ENCODE results near the gene ARHGAP44.

ARHGAP44 gene

GRCh38 chr17:12994341-12995074, 205.2 kb downstream of the ARHGAP44 start:
- no peak for DNase-seq (ENCODE audit: low spot score)

- DNase-seq (ENCODE audit: low spot score) = no peak
These were observed 206.0 kb downstream of the ARHGAP44 start for GRCh38 chr17:12995106-12995895.

DNA sequence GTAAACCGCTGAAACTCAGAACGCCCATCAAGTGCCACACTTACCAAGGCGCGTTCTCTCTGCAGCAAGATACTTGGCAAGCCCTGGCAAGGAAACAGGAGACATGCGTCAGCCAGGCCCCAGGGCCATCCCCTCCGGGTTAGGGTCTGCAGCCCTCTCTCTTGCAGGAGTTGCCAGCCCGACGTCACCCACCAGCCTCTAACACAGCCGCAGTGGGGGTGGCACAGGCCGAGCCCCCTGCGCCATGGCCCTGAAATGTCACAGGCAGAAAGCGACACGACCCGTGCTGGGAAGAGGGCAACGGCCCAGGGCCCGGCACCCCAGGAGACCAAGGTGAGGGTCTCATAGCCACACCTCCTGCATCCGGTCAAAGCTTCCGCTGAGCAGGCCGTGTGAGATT, 206.6 kb downstream of the ARHGAP44 start:
- DNase-seq (ENCODE audit: low spot score) = no peak

DNA sequence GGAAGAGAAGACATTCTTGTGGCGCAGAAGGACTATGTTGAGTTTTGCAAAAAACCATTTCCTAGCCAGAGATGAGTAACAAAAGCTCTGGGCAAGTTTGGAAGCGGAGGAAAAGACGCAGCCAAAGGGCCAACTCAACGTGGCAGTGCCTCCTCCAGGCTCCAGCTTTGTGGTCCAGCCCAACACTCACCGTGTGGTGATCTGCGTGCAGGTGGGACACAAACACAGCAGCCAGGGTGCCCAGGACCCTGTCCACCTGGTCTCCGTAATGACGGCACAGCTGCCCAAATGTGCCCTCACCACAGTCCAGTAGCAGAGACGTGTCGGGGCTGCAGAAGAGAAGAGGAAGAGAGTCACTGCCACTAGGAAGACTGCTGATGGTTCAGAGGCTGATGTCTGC, 207.1 kb downstream of the ARHGAP44 start:
- no peak for DNase-seq (ENCODE audit: low spot score)

GRCh38 chr17:12996941-12997340, 207.6 kb downstream of the ARHGAP44 start:
- no peak for DNase-seq (ENCODE audit: low spot score)

DNA sequence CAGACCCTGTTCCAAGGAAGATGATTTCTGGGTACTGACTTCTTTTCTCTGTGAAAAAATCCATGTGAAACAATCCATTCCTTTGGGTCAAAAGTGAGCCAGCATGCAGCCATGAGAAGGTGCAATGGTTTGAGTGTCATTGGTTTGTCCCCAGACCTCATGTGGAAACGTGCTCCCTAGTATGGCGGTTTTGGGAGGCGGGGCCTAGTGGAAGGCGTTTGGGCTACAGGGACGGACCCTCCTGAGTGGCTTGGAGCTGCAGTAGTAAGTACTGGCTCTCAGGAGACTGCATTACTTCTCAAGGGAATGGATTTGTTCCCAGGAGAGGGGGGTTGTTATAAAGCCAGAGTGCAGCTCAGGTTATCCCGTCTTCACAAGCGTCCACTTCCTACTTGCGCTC, 209.2 kb downstream of the ARHGAP44 start:
- no peak for DNase-seq (ENCODE audit: low spot score)

DNA sequence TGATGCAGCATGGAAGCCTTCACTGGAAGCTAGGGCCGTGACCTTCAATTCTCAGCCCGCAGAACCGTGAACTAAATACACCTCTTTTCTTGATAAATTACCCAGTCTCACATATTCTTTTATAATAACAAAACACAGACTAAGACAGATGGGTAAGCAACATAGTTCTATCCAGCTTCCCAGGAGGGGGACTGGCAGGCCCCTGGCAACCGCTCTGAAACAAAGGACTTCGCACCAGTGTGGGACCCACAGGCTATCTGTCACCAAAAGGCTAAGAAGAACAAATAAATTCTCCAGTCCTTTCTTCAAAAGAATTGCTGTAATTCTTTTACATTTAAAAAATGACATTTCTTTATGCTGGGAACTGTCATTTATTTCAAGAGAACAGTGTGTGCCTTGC, 209.6 kb downstream of the ARHGAP44 start:
- no peak for DNase-seq (ENCODE audit: low spot score)

- DNase-seq (ENCODE audit: low spot score) = no peak
These were observed 211.3 kb downstream of the ARHGAP44 start for GRCh38 chr17:13000561-13000960.

- no peak for DNase-seq (ENCODE audit: low spot score)
These were observed 212.8 kb downstream of the ARHGAP44 start for GRCh38 chr17:13001991-13002615.

DNA sequence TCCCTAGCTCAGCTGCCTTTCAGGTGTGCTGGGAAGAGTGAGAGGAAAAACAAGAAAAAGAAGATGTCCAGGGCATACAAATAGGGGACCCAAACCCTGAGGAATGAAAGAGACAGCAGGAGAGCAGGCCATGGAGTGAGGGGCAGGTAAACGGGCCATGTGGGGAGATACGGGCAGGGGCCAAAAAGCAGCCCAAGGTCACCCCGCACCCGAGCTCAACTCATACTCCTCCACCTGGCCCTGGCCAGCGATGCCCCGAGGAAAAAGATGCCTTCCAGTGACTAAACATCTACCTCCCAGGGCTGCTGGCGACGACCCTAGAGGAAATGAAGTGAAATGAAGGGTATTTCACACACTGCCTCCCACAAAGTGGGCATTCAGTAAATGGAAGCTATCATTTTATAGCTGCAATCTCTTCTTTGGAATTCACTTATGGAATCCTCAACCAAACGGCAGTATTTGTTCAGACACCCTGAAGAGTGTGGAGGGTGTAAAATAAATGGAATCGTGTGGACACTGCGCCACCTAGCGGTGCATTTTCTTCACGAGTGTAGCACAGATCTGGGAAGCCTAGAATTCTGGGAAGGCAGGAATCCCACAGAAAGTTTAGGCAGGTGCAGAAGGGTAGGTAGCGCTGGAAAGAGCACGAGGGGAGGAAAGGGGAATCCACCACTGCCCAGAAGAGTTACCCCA, 213.6 kb downstream of the ARHGAP44 start:
- peak; percentile 66 for DNase-seq (ENCODE audit: low spot score)

GRCh38 chr17:13003454-13003851, 214.2 kb downstream of the ARHGAP44 start:
- no peak for DNase-seq (ENCODE audit: low spot score)

DNA sequence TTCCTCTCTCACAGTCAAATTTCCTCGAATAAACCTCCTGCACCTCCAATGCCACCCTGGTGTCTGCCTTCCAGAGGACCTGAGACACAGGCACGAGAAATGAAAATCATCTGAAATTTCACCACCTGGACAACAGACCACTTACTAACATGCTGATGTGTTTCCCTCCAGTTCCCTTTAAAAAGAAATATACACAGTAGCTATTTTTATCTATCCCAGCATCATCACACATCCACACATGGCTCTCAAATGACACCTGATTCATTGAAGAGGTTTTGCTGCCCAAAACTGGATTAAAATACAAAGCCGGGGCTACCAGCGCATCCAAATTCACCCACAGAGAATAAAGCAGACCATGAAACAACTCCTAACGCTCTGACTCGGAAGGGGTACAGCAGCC, 214.6 kb downstream of the ARHGAP44 start:
- no peak for DNase-seq (ENCODE audit: low spot score)

DNA sequence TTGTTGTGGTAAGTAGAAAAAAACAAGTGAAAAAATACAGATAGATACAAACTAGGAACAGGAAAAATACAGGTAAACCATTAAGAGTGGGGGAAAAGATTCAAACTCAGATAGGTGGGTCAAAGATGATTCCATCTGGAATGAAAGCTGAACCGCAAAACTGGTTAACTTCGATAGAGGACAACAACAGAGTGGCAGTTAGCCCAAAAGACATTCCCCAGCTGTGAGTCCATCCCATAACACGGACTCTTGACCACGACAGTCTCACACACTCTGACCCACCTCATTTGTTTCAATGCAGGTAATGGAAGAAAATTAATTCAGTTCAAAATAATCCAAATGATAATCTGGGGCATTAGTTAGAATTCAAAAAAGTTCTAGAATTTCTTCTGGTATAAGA, 215.0 kb downstream of the ARHGAP44 start:
- no peak for DNase-seq (ENCODE audit: low spot score)

DNA sequence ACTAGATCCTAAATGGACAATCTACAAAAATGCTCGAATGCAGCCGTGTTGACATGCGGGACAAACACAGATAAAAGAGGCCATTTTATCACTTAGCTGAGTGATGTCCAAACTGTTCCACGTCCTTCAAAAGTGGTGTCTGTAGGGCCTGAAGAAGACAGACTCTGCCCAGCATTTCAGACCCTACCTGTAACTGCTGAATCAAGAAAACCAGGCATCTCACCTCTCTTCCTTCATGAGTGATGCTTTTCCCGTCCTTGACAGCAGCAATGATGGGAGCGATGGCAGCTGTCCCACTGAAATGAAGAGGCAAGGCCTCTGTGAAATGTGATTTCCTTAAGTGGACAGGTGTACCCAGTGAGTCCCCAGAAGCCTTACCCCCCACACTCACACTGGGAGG, 216.2 kb downstream of the ARHGAP44 start:
- no peak for DNase-seq (ENCODE audit: low spot score)

GRCh38 chr17:13008461-13008860, 219.2 kb downstream of the ARHGAP44 start:
- no peak for DNase-seq (ENCODE audit: low spot score)

DNA sequence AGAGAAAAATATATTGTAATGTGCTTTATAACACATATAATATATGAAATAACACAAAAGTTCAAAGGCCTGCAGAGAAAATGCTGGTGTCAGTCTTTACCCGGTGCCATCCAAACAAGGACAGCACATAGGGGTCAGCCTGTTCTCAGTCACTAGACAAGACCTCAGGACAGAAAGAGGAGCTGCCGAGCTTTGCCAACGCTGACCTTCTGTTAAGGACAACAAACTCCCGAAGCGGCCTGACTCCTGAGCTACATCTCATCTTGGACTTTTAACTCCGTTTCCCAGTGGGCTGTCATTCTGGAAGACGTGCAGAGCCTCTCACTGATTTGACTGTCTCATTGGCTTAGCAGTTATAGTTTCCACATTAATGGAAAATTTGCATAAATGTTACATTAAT, 221.7 kb downstream of the ARHGAP44 start:
- DNase-seq (ENCODE audit: low spot score) = no peak

DNA sequence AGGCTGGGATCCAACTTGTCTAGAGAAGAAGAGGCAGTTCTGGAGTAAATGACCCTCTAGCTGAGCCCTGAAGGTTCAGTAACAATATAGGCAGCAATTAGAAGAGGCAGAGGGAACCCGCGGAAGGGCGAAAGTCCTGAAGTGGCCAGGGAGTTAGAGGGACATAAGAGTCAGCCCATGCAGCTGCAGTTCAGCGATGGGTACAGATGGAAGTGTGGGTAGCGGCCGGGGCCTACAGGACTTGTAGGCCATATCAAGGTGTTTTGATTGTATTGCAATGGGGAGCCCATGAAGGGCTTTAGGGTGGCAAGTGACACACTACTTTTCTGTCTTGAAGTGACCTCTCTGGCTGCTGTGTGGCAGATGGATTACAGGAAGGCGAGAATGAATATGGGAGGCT, 225.5 kb downstream of the ARHGAP44 start:
- no peak for DNase-seq (ENCODE audit: low spot score)

DNA sequence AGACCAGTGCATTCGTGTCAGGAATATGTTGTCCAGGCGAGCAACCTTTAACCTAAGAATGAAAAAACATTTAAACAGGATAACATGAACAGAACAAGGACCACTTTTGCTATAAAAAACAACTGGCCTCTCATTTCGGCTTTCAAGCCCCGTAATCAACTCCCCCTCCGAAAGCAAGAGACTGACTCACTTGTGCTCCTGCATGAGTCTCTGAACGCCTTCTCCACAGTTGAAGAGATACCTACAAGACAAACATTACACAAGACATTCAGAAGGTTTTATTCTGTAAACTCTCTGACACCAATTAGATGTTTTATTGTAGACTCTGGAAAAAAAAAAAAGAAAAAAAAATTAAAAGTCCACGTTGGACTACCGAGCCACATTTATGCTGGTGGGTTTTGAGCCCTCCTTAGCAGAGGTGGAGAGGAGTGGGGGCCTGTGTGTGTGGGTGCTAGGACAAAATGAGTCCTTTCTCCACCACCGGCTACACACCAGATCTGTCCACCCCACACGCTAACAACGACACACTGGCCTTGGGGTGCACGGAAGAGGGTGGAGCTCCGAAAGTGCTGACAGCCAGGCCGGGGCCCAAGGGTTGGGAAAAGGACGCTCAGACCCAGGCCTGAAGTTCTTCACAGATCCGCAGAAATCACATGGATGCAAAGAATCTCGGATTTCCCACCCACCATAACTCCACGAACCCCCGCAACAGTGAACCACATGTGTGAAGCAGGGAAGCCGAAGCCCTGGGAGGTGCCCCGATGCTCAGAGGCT, 227.8 kb downstream of the ARHGAP44 start:
- no peak for DNase-seq (ENCODE audit: low spot score)

- peak; percentile 97 for DNase-seq (ENCODE audit: low spot score)
These were observed 228.6 kb downstream of the ARHGAP44 start, which contains the start of gene ELAC2 for GRCh38 chr17:13017655-13018459. Gene ELAC2, minus strand, starts transcription at chr17:13018027. Its CDS starts 80 bp downstream, at chr17:13017947.

GRCh38 chr17:13024016-13024415, 234.7 kb downstream of the ARHGAP44 start:
- no peak for DNase-seq (ENCODE audit: low spot score)
